Measurements from ENCODE around the gene HPCAL1. TPM values are rescaled to one million over a fixed set of nuclear protein-coding genes. Genes with fewer than 3 reads are reported as not detected.

The HPCAL1 gene
- total and polyA plus RNA-seq, 2 of the 4 experiments (the other 2 are of a cell fraction): 8.2 to 33.7 TPM

DNA sequence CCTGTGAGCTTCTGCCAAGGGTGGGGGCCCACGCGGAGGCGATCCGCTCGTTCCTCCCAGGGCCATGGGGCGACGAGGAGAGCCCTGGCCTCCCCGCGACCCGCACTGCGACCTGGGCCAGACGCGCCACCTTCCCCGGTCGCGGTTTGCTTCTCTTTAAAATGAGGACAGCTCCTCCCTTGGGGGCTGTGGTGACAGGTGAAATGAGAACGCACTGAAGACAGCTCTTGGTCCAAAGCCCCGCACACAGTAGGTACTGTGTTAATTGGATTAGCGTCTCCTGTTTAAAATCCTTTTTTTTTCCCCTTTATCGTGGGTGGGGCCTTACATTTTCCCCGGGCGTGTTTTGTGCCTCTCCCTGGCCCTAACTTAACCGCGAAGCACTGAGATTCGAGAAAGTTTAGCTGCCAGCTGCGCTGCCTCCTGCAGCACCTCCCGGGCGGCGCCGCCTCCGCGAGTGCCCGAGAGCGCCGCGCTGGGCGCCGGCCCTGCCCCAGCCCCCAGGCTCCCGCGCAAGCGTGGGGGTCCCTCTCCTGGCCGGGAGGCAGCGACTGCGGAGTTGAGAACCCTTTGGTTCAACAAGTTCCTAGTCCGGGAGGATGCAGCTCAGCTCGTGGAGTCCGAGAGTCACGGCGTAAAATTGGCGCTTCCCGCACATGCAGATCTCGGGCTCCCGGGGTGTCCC is 1.1 kb downstream of the HPCAL1 start:
- in situ Hi-C loops (cut with MboI; ENCODE audit: low sequenced_read_pairs): no loop called here
- WGBS, 2 experiments (ENCODE audit: extremely low coverage in 2 of 2, insufficient read length in 1 of 2): 5% methylated on average over 22 of the region's 53 CpGs; no CpG with 5 or more reads in 1 of the 2 experiments
- ChIA-PET CTCF (interaction anchor here (0.6 to 3.1 kb wide), 4 partner anchors 25 to 179 kb away, joined by 3 to 13 read pairs (median 4); no protein-coding TSS in a partner anchor), POLR2A (ENCODE audit: unreplicated experiment) (no interaction called here)
- no peaks in the 10 kb centered on the region for H3K36me3 ChIP-seq (ENCODE audit: control insufficient read depth, insufficient read depth, low read length)
- H3K9ac ChIP-seq (ENCODE audit: low read depth, low read length): peak overlapping the region; percentile 42
- peaks cover 13% of the 10 kb centered on the region; the same call in 1 of the 2 replicates for H3K9me1 ChIP-seq (ENCODE audit: insufficient read depth, low read length)
- peak overlapping the region; percentile 77 for H2AK9ac ChIP-seq (replicated peaks; ENCODE audit: low read depth, low read length, poor library complexity)
- H2AFZ ChIP-seq (replicated peaks; ENCODE audit: low read length, poor library complexity): peak overlapping the region; percentile 93
- H3K4me3 ChIP-seq (ENCODE audit: insufficient read depth, low read depth, low read length): peak overlapping the region; percentile 72
- DNase-seq: peak; percentile 56
- intact Hi-C loops (cut with micrococcal nuclease): loop anchor here (1.0 to 5.0 kb wide), 2 partner anchors 105 to 112 kb away; no protein-coding TSS in a partner anchor
- H3K4me1 ChIP-seq (ENCODE audit: control insufficient read depth, insufficient read depth, low read length): peaks cover 10% of the 10 kb centered on the region; the same call in 1 of the 2 replicates
- H2BK15ac ChIP-seq (ENCODE audit: low read depth, low read length): no peak overlapping the region
- peaks cover 17 to 53% of the 10 kb centered on the region in 2 experiments for H3K79me1 ChIP-seq (ENCODE audit: low read depth in 1 of 2, low read length in 2 of 2)
- no TSS peak for BruUV-seq (replicated peaks)
- H3K9me3 ChIP-seq (ENCODE audit: control insufficient read depth, insufficient read depth, low read length): no peaks in the 10 kb centered on the region
- no peak overlapping the region for H2AK5ac ChIP-seq (ENCODE audit: low read depth, low read length)
- H3K4me2 ChIP-seq (ENCODE audit: low read depth, low read length): peak overlapping the region; percentile 88
- H4K5ac ChIP-seq (ENCODE audit: low read depth, low read length): no peak overlapping the region
- no peak overlapping the region for H2BK5ac ChIP-seq (ENCODE audit: low read depth, low read length, poor library complexity, severe bottlenecking)
- H4K91ac ChIP-seq (ENCODE audit: insufficient read depth, low read depth, low read length): no peak overlapping the region
- H3K14ac ChIP-seq (replicated peaks; ENCODE audit: low read depth, low read length): peak overlapping the region; percentile 44; the same call in 1 of the 2 replicates
- no peak overlapping the region for H2BK20ac ChIP-seq (ENCODE audit: low read depth, low read length)
- dilution Hi-C loops (cut with HindIII; ENCODE audit: low sequenced_read_pairs, unreplicated experiment): no loop called here
- no peak overlapping the region for H2BK120ac ChIP-seq (ENCODE audit: low read depth, low read length)
- no peaks in the 10 kb centered on the region for H3K27me3 ChIP-seq (ENCODE audit: control insufficient read depth, insufficient read depth, low read length)
- H3K27ac ChIP-seq (ENCODE audit: insufficient read depth, low read length): peak overlapping the region; percentile 7; the same call in 1 of the 2 replicates
- no peak overlapping the region for H3K18ac ChIP-seq (ENCODE audit: low read depth, low read length)
- H4K8ac ChIP-seq (ENCODE audit: low read depth in 2 of 2, low read length in 2 of 2): no peak overlapping the region; a peak in 1 of 4 replicates
- H4K20me1 ChIP-seq (ENCODE audit: insufficient read depth, low read length): peaks cover 20% of the 10 kb centered on the region
- peak; percentile 36 for ATAC-seq (ENCODE audit: low read depth)
- H3K4ac ChIP-seq (ENCODE audit: low read depth, low read length): peak overlapping the region; percentile 11
- no peak overlapping the region; the same call in 1 of the 2 replicates for H3K56ac ChIP-seq (ENCODE audit: extremely low read depth, insufficient read depth, low read length)
- TF ChIP-seq ELK1 (IDR thresholded peaks at IDR 0.05; ENCODE audit: borderline replicate concordance, low read depth, low read length): no peak
- TF ChIP-seq CEBPB (IDR thresholded peaks at IDR 0.05; ENCODE audit: low read depth, low read length): no peak
- peak; percentile 51 for TF ChIP-seq RAD21 (IDR thresholded peaks at IDR 0.05; ENCODE audit: low read length)
- TF ChIP-seq SMC3 (IDR thresholded peaks at IDR 0.05; ENCODE audit: low read depth, low read length): peak; percentile 32; the same call in 1 of the 2 replicates
- TF ChIP-seq NFE2L2 (IDR thresholded peaks at IDR 0.05; ENCODE audit: low read depth, low read length): no peak
- TF ChIP-seq CTCF (conservative IDR thresholded peaks at IDR 0.05; ENCODE audit: low read depth, low read length): peak; percentile 41
- 0 out of 2 replicates have a peak, but pooled peaks have one; percentile 25 for TF ChIP-seq MXI1 (IDR thresholded peaks at IDR 0.05; ENCODE audit: borderline replicate concordance, low read depth, low read length)
- TF ChIP-seq RFX5 (IDR thresholded peaks at IDR 0.05; ENCODE audit: low read depth, low read length): no peak
- TF ChIP-seq, protein P1, sequence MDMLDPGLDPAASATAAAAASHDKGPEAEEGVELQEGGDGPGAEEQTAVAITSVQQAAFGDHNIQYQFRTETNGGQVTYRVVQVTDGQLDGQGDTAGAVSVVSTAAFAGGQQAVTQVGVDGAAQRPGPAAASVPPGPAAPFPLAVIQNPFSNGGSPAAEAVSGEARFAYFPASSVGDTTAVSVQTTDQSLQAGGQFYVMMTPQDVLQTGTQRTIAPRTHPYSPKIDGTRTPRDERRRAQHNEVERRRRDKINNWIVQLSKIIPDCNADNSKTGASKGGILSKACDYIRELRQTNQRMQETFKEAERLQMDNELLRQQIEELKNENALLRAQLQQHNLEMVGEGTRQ (IDR thresholded peaks at IDR 0.05; ENCODE audit: low read depth, low read length): no peak
- no peak for TF ChIP-seq FOS (IDR thresholded peaks at IDR 0.05; ENCODE audit: low read depth, low read length)
- TF ChIP-seq BHLHE40 (IDR thresholded peaks at IDR 0.05; ENCODE audit: low read depth, low read length): no peak
- no peak for TF ChIP-seq POLR2A (IDR thresholded peaks at IDR 0.05; ENCODE audit: low read depth, low read length)
- no peak for TF ChIP-seq MAFK (IDR thresholded peaks at IDR 0.05; ENCODE audit: low read depth, low read length)
- TF ChIP-seq CHD1 (IDR thresholded peaks at IDR 0.05; ENCODE audit: low read depth, low read length): no peak
- H3K23ac ChIP-seq (ENCODE audit: low read depth, low read length): peak overlapping the region; percentile 24; the same call in 1 of the 2 replicates
